B cell (primary cell): ENCODE measurements around the gene RBM7.

Source experiments
- EZH2 ChIP-seq: IDR thresholded peaks from 2 replicates; pipeline ENCODE4 v1.6.1; 2012; ENCODE audit warnings: borderline replicate concordance, low read depth, mild to moderate bottlenecking, moderate library complexity, low read length; ENCODE audit not compliant: insufficient read depth, poor library complexity, severe bottlenecking
- TF ChIP-seq, protein P1 (sequence below): fragments of 200-600 bp; IDR thresholded peaks from one replicate; pipeline ENCODE4 v1.8.0; 2022; ENCODE audit warnings: antibody characterized with exemption, mild to moderate bottlenecking

DNA sequence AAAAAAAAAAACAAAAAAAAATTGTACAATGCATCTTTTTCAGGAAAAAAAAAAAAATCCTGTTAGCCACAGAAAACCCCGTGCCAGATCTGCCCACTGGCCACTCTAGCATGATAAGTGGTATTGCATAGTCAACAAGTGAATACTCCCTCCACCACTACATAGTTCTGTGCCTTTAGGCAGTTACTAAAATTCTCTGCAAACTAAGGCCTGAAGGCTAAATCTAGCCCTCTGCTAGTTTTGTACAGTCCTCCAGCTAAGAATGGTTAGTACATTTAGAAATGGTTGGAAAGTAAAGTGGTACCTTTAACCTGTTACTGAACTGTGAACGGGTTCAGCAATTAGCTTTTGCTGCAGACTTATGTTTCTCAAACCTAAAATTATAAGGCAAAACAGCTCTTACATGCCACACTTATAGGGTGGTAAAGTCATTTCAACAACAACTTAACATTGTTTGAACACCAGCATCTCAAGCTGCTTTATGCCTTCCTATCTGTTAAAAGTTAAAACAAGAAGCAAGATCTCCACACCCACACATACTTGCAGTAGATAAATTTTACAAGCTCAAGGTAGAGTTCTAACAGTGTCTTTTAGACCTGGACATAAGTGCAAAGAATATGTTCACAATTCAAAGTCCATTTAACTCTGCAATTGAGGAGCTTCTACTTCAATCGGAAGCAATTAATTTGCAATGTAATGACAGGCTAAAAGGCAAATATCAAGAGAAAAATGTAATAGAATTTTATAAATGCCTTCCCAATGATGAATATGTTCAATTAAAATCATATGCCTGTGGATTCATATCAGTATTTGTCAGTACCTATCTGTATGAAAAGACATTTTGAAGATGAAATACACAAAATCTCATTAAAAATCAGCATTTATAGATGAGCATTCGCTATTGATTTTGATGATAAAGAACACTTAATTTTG, 7.5 kb upstream of the RBM7 start:
- TF ChIP-seq, protein P1, sequence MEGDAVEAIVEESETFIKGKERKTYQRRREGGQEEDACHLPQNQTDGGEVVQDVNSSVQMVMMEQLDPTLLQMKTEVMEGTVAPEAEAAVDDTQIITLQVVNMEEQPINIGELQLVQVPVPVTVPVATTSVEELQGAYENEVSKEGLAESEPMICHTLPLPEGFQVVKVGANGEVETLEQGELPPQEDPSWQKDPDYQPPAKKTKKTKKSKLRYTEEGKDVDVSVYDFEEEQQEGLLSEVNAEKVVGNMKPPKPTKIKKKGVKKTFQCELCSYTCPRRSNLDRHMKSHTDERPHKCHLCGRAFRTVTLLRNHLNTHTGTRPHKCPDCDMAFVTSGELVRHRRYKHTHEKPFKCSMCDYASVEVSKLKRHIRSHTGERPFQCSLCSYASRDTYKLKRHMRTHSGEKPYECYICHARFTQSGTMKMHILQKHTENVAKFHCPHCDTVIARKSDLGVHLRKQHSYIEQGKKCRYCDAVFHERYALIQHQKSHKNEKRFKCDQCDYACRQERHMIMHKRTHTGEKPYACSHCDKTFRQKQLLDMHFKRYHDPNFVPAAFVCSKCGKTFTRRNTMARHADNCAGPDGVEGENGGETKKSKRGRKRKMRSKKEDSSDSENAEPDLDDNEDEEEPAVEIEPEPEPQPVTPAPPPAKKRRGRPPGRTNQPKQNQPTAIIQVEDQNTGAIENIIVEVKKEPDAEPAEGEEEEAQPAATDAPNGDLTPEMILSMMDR = no peak
- no peak for TF ChIP-seq EZH2
